Subcutaneous abdominal adipose tissue (tissue), 5 donors: Measurements from ENCODE around the gene FBL.

Experiments
- H3K27ac ChIP-seq: one replicate; pipeline ENCODE4 v1.7.0; 2013; ENCODE audit warnings: low read depth, mild to moderate bottlenecking, inconsistent platforms, low read length, moderate library complexity
- H3K27me3 ChIP-seq, 5 donors: one replicate each; pipeline ENCODE4 v1.7.0; 2013; ENCODE audit warnings: low read length in 5 of 5, inconsistent platforms in 1 of 5; ENCODE audit not compliant: control insufficient read depth in 5 of 5, insufficient read depth in 4 of 5
- H3K36me3 ChIP-seq, 5 donors: one replicate each; pipeline ENCODE4 v1.7.0; 2013; ENCODE audit warnings: low read length in 5 of 5; ENCODE audit not compliant: control insufficient read depth in 5 of 5, insufficient read depth in 5 of 5
- H3K4me1 ChIP-seq, 5 donors: one replicate each; pipeline ENCODE4 v1.7.0; 2013; ENCODE audit warnings: low read length in 5 of 5, mild to moderate bottlenecking in 3 of 5, moderate library complexity in 1 of 5; ENCODE audit not compliant: control insufficient read depth in 5 of 5, insufficient read depth in 5 of 5
- H3K4me3 ChIP-seq, 5 donors: one replicate each; pipeline ENCODE4 v1.7.0; 2013; ENCODE audit warnings: low read length in 5 of 5, low read depth in 1 of 5
- H3K9ac ChIP-seq, 5 donors: one replicate each; pipeline ENCODE4 v1.7.0; 2013; ENCODE audit warnings: low read length in 5 of 5, mild to moderate bottlenecking in 4 of 5, moderate library complexity in 3 of 5
- H3K9me3 ChIP-seq, 5 donors: one replicate each; pipeline ENCODE4 v1.7.0; 2013; ENCODE audit warnings: low read length in 5 of 5; ENCODE audit not compliant: control insufficient read depth in 5 of 5
- donor health status: healthy.
- donor health status: healthy.
- donor health status: healthy.
- donor health status: healthy.
- donor health status: healthy.

Gene FBL

DNA sequence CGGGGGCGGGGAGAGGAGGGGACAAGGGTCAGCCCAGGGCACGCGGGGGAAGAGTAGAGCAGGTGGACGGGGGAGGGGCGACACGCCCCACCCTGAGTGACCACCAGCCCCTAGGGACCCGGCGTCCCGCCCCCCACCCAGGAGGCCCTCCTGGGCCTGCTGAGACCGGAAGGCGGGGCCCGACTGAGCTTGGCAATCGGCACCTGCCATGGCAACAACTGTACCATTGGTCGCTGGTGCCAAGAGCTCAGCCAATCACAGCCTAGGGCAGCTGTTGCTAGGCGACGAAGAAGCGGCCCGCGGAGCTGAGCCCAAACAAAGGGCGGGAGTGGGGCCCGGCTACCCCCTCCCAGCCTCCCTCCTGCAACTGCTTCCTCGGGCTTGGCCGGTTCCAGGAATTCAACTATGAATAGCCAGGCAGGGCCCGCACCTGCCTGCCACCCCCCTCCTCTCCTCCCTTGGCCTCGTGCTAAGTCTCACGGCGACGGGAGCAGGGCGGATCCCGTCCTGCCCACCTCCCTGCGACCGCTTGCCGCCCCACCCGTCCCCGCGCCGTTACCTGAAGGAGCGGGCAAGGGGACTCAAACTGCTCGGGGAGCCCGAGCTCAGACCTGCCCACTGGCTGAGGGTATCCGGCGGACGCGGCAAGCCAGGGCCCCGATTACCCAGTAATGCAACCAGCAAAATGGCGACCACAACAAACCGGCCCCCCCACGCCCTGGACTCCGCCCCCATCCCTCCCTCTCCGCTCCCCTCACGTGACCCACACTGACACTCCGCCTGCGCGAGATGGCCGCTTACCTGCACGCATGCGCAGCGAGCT, 12.5 kb downstream of the FBL start, which contains the start of gene DYRK1B:
DYRK1B (minus strand) TSS at position 699 of the 823 bp plus-strand sequence. CDS start 2,295 bp downstream, outside the sequence.
- Histone ChIP-seq H3K27me3 (no peaks in the 10 kb centered on the region), H3K9me3 (no peaks in the 10 kb centered on the region), H3K4me3 (peak within 1 kb of the TSS; percentile 70 to 98 (median 90)), H3K9ac (peak within 1 kb of the TSS; percentile 52 to 78 (median 76)), H3K27ac (peak within 1 kb of the TSS; percentile 86), H3K4me1 (peaks cover 9 to 29% (median 22%) of the 10 kb centered on the region in 5 donors), H3K36me3 (peaks cover 11 to 69% (median 48%) of the 10 kb centered on the region in 5 donors)

GRCh38 chr19:39833160-39833463, 13.1 kb downstream of the FBL start:
- H3K27ac ChIP-seq, result peak overlapping the region; percentile 80
- H3K9ac ChIP-seq, result peak overlapping the region; percentile 52 to 78 (median 76)
- H3K36me3 ChIP-seq, result peaks cover 13 to 69% (median 49%) of the 10 kb centered on the region in 5 donors
- no peaks in the 10 kb centered on the region for H3K9me3 ChIP-seq
- H3K4me1 ChIP-seq, result peaks cover 9 to 29% (median 22%) of the 10 kb centered on the region in 5 donors
- H3K4me3 ChIP-seq, result peak overlapping the region; percentile 70 to 98 (median 90)
- no peaks in the 10 kb centered on the region for H3K27me3 ChIP-seq

DNA sequence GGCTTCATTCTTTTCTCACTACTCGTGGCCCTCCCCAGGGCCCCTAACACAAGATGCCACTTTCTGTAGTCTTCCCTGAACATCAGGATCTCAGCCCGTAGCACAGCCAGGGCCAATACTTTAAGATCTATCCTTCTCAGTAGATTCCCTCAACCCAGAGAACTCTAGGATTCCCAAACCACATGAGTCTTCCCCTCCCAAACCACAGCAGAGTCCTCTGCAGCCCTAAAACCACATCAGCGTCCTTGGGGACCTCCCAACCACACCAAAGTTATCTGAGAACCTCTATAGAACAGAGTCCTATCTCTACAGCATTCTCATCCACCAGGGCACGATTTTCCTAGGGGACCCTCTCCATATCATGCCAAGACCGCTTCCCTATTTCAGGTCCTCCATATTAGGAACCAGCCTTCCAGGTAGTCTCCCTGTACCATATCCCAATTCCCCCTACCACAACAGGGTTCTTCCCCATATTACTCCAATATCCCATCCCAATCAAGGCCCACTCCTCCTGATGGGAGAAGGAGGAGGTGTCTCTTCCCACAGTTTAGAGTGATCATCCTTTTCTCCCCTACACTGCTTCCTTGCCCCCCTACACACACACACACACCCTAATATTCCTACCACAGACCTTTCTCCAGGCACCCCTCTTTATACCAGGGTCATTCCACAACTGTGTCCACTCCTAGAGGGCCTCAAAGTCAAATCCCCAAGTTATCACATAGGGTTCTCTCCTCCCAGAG, 13.7 kb downstream of the FBL start:
- H3K4me1 ChIP-seq, result peaks cover 9 to 29% (median 22%) of the 10 kb centered on the region in 5 donors
- H3K9ac ChIP-seq, result peak overlapping the region; percentile 52 to 78 (median 76)
- H3K27me3 ChIP-seq, result no peaks in the 10 kb centered on the region
- peaks cover 10 to 69% (median 51%) of the 10 kb centered on the region in 5 donors for H3K36me3 ChIP-seq
- H3K27ac ChIP-seq, result peak overlapping the region; percentile 80
- no peaks in the 10 kb centered on the region for H3K9me3 ChIP-seq
- H3K4me3 ChIP-seq, result peak overlapping the region; percentile 70 to 98 (median 90)

DNA sequence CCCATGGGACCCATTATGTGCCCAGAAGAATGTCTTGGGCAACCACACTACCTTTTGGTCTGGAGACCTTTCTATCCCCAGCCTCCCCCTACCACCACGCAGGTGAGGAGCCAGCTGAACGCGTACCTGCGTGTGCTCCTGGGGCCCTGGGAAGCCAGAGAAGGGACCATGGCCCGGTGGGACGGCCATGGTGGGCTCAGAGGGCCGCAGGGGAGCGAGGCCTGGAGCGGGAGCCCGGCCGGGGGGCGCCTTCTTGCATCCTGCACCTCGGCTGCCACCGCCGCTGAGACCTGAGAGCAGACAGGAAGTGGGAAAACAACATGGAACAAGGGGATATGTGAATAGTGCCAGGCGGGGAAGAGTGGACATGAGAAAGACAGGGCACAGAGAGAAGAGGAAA, 14.5 kb downstream of the FBL start:
- H3K9ac ChIP-seq, result peak overlapping the region in 2 of 5 donors; percentile 77 to 78
- no peaks in the 10 kb centered on the region for H3K27me3 ChIP-seq
- H3K36me3 ChIP-seq, result peaks cover 10 to 67% (median 50%) of the 10 kb centered on the region in 5 donors
- H3K9me3 ChIP-seq, result no peaks in the 10 kb centered on the region
- H3K4me3 ChIP-seq, result peak overlapping the region in 1 of 5 donors; percentile 70
- H3K27ac ChIP-seq, result no peak overlapping the region
- H3K4me1 ChIP-seq, result peaks cover 9 to 29% (median 22%) of the 10 kb centered on the region in 5 donors

GRCh38 chr19:39830847-39831246, 15.3 kb downstream of the FBL start:
- peaks cover 9 to 29% (median 22%) of the 10 kb centered on the region in 5 donors for H3K4me1 ChIP-seq
- H3K9ac ChIP-seq, result no peak overlapping the region
- H3K27me3 ChIP-seq, result no peaks in the 10 kb centered on the region
- H3K27ac ChIP-seq, result no peak overlapping the region
- H3K4me3 ChIP-seq, result no peak overlapping the region
- no peaks in the 10 kb centered on the region for H3K9me3 ChIP-seq
- peaks cover 5 to 68% (median 50%) of the 10 kb centered on the region in 5 donors for H3K36me3 ChIP-seq

DNA sequence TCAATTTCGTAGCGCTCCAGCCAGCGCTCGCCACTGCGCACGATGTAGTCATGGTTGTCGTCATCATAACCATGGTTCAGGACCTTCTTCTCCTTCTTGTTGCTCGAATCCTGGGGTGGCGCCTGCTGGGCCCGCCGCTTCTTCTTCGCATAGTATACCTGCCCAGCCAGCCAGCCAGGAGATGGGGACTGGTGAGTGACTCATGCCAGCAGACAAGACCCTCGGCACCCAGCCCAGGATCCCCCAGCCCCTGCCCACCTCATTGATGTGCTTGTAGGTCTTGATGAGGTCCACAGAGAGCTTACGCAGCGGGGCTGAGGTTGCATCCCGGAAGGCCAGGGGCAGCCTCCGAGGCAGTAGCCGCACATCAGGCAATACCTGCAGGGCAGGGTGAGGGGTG, 15.8 kb downstream of the FBL start:
- peaks cover 9 to 29% (median 22%) of the 10 kb centered on the region in 5 donors for H3K4me1 ChIP-seq
- H3K4me3 ChIP-seq, result no peak overlapping the region
- H3K9me3 ChIP-seq, result no peaks in the 10 kb centered on the region
- H3K27me3 ChIP-seq, result no peaks in the 10 kb centered on the region
- peaks cover 4 to 68% (median 51%) of the 10 kb centered on the region in 5 donors for H3K36me3 ChIP-seq
- H3K9ac ChIP-seq, result no peak overlapping the region
- H3K27ac ChIP-seq, result no peak overlapping the region

- Histone ChIP-seq H3K36me3 (peaks cover 4 to 68% (median 51%) of the 10 kb centered on the region in 5 donors), H3K4me1 (peaks cover 9 to 33% (median 24%) of the 10 kb centered on the region in 5 donors), H3K4me3 (no peak overlapping the region), H3K27me3 (no peaks in the 10 kb centered on the region), H3K9me3 (no peaks in the 10 kb centered on the region), H3K27ac (no peak overlapping the region), H3K9ac (no peak overlapping the region)
Observed at GRCh38 chr19:39829702-39830275, 16.4 kb downstream of the FBL start.

DNA sequence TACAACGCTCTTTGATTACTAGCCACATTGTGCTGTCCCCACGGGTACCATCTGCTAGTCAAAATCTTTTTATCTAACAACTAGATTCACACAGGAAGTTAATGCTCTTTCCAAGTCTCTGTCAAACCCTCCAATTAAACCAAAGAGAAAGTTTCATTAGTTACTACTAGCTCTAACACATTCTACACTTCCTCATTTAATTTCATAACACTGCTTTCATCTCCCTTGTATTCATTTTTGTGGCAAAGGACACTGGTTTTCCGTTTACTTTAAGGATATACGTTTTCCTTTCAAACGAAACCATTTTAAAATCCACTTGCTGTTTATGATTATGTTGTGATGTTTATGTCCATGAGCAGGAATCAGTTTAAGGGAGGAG, 17.5 kb downstream of the FBL start:
- H3K4me1 ChIP-seq, result peaks cover 12 to 36% (median 30%) of the 10 kb centered on the region in 5 donors
- no peaks in the 10 kb centered on the region for H3K27me3 ChIP-seq
- no peak overlapping the region for H3K27ac ChIP-seq
- no peaks in the 10 kb centered on the region for H3K9me3 ChIP-seq
- H3K9ac ChIP-seq, result no peak overlapping the region
- H3K4me3 ChIP-seq, result no peak overlapping the region
- H3K36me3 ChIP-seq, result peaks cover 4 to 65% (median 51%) of the 10 kb centered on the region in 5 donors

GRCh38 chr19:39828015-39828653, 18.0 kb downstream of the FBL start:
- H3K36me3 ChIP-seq, result peaks cover 4 to 65% (median 51%) of the 10 kb centered on the region in 5 donors
- H3K27me3 ChIP-seq, result no peaks in the 10 kb centered on the region
- H3K27ac ChIP-seq, result no peak overlapping the region
- peaks cover 15 to 39% (median 34%) of the 10 kb centered on the region in 5 donors for H3K4me1 ChIP-seq
- no peaks in the 10 kb centered on the region for H3K9me3 ChIP-seq
- no peak overlapping the region for H3K9ac ChIP-seq
- no peak overlapping the region for H3K4me3 ChIP-seq
